WTC11 (cell line): ENCODE data around the gene GHSR. TPM values are rescaled to one million over a fixed set of nuclear protein-coding genes. Genes with fewer than 3 reads are reported as not detected.

Experiments
- ATAC-seq: fragments of 200-7000 bp; cut with Tn5 transposase; 2 replicates; pipeline ENCODE4 v1.10.0; 2021; ENCODE audit warnings: mild to moderate bottlenecking, moderate library complexity
- CTCF ChIA-PET: fragments of 300-600 bp; sonication (Branson Sonifier 250); formaldehyde crosslinking; loops from one replicate; lab custom pipeline; 2021; ENCODE audit warnings: antibody characterized with exemption; lab: Charles Lee
- POLR2A ChIA-PET: fragments of 350-600 bp; sonication (Branson Sonifier 250); formaldehyde crosslinking; loops from one replicate; lab custom pipeline; 2021; ENCODE audit warnings: antibody characterized with exemption; lab: Charles Lee
- DNase-seq: peaks from one replicate; pipeline ENCODE4 v3.0.0; 2021; ENCODE audit warnings: low spot score
- H3K27ac Mint-ChIP-seq: 2 replicates; pipeline ENCODE4 v1.8.0; 2021; ENCODE audit warnings: mixed read lengths
- H3K27me3 Mint-ChIP-seq: 2 replicates; pipeline ENCODE4 v1.8.0; 2021; ENCODE audit warnings: low read depth, mild to moderate bottlenecking, moderate library complexity, mixed read lengths
- H3K36me3 Mint-ChIP-seq: 2 replicates; pipeline ENCODE4 v1.8.0; 2021; ENCODE audit warnings: mixed read lengths
- H3K4me1 Mint-ChIP-seq: 2 replicates; pipeline ENCODE4 v1.8.0; 2022; ENCODE audit warnings: mixed read lengths
- H3K4me3 Mint-ChIP-seq: 2 replicates; pipeline ENCODE4 v1.8.0; 2021; ENCODE audit warnings: mild to moderate bottlenecking, moderate library complexity, mixed read lengths
- H3K9me3 Mint-ChIP-seq: 2 replicates; pipeline ENCODE4 v1.8.0; 2021; ENCODE audit warnings: mixed read lengths
- ATF2 ChIP-seq: sonication (generic); formaldehyde crosslinking; IDR thresholded peaks from 2 replicates; pipeline ENCODE4 v1.8.1; 2022; ENCODE audit warnings: low read depth, missing genetic modification reagents, borderline replicate concordance
- ATF3 ChIP-seq: sonication (generic); formaldehyde crosslinking; conservative IDR thresholded peaks from 2 replicates; pipeline ENCODE4 v1.8.1; 2022; ENCODE audit warnings: mild to moderate bottlenecking, missing genetic modification reagents
- CBFB ChIP-seq: sonication (generic); formaldehyde crosslinking; IDR thresholded peaks from 2 replicates; pipeline ENCODE4 v1.8.1; 2022; ENCODE audit warnings: mild to moderate bottlenecking, low read depth, missing genetic modification reagents
- CDX4 ChIP-seq: fragments of 250-450 bp; sonication (Bioruptor Pico); IDR thresholded peaks from 2 replicates; pipeline ENCODE4 v1.9.0; 2021; ENCODE audit warnings: moderate library complexity, mild to moderate bottlenecking, inconsistent platforms, borderline replicate concordance
- E2F5 ChIP-seq: sonication (generic); formaldehyde crosslinking; IDR thresholded peaks from 2 replicates; pipeline ENCODE4 v1.8.1; 2022; ENCODE audit warnings: mild to moderate bottlenecking, moderate library complexity, missing genetic modification reagents
- ESRRA ChIP-seq: sonication (generic); formaldehyde crosslinking; IDR thresholded peaks from 2 replicates; pipeline ENCODE4 v1.8.1; 2022; ENCODE audit warnings: mild to moderate bottlenecking, missing genetic modification reagents, borderline replicate concordance
- GABPB1 ChIP-seq: sonication (generic); formaldehyde crosslinking; IDR thresholded peaks from 2 replicates; pipeline ENCODE4 v1.8.1; 2023; ENCODE audit warnings: mild to moderate bottlenecking, missing genetic modification reagents
- GTF2I ChIP-seq: fragments of 250-450 bp; sonication (Bioruptor Pico); conservative IDR thresholded peaks from 2 replicates; pipeline ENCODE4 v1.4.0; 2021; ENCODE audit warnings: mild to moderate bottlenecking
- HMGA2 ChIP-seq: fragments of 250-450 bp; sonication (Bioruptor Pico); IDR thresholded peaks from 2 replicates; pipeline ENCODE4 v1.4.0; 2021; ENCODE audit warnings: mild to moderate bottlenecking, moderate library complexity
- IRF2 ChIP-seq: sonication (generic); formaldehyde crosslinking; IDR thresholded peaks from 2 replicates; pipeline ENCODE4 v1.8.0; 2022; ENCODE audit warnings: low read depth, missing genetic modification reagents, borderline replicate concordance
- JAZF1 ChIP-seq: fragments of 250-450 bp; sonication (Bioruptor Pico); IDR thresholded peaks from 2 replicates; pipeline ENCODE4 v1.9.0; 2021; ENCODE audit warnings: moderate library complexity, mild to moderate bottlenecking, inconsistent platforms
- JUN ChIP-seq: sonication (generic); formaldehyde crosslinking; IDR thresholded peaks from 2 replicates; pipeline ENCODE4 v1.8.0; 2023; ENCODE audit warnings: mild to moderate bottlenecking, missing genetic modification reagents
- MYBL2 ChIP-seq: sonication (generic); formaldehyde crosslinking; IDR thresholded peaks from 2 replicates; pipeline ENCODE4 v1.8.1; 2023; ENCODE audit warnings: mild to moderate bottlenecking, moderate library complexity, missing genetic modification reagents
- NFE2L1 ChIP-seq: sonication (generic); formaldehyde crosslinking; IDR thresholded peaks from 2 replicates; pipeline ENCODE4 v1.8.1; 2023; ENCODE audit warnings: missing genetic modification reagents
- SOX15 ChIP-seq: fragments of 250-450 bp; sonication (Bioruptor Pico); IDR thresholded peaks from 2 replicates; pipeline ENCODE4 v1.9.0; 2021; ENCODE audit warnings: mild to moderate bottlenecking
- SP1 ChIP-seq: sonication (generic); formaldehyde crosslinking; conservative IDR thresholded peaks from 2 replicates; pipeline ENCODE4 v1.8.1; 2022; ENCODE audit warnings: missing genetic modification reagents
- TEAD1 ChIP-seq: sonication (generic); formaldehyde crosslinking; IDR thresholded peaks from 2 replicates; pipeline ENCODE4 v1.8.0; 2022; ENCODE audit warnings: mild to moderate bottlenecking, missing genetic modification reagents
- TP53 ChIP-seq: sonication (generic); formaldehyde crosslinking; IDR thresholded peaks from 2 replicates; pipeline ENCODE4 v1.8.1; 2023; ENCODE audit warnings: mild to moderate bottlenecking, missing genetic modification reagents
- USF2 ChIP-seq: sonication (generic); formaldehyde crosslinking; IDR thresholded peaks from 2 replicates; pipeline ENCODE4 v1.8.1; 2023; ENCODE audit warnings: mild to moderate bottlenecking, missing genetic modification reagents, moderate library complexity
- ZNF138 ChIP-seq: sonication (generic); formaldehyde crosslinking; conservative IDR thresholded peaks from 2 replicates; pipeline ENCODE4 v1.8.1; 2022; ENCODE audit warnings: mild to moderate bottlenecking, moderate library complexity, missing genetic modification reagents
- ZNF263 ChIP-seq: sonication (generic); formaldehyde crosslinking; IDR thresholded peaks from 2 replicates; pipeline ENCODE4 v1.8.1; 2022; ENCODE audit warnings: low read depth, mild to moderate bottlenecking, moderate library complexity, missing genetic modification reagents
- ZNF281 ChIP-seq: sonication (generic); formaldehyde crosslinking; IDR thresholded peaks from 2 replicates; pipeline ENCODE4 v1.8.0; 2023; ENCODE audit warnings: mild to moderate bottlenecking, missing genetic modification reagents
- ZNF317 ChIP-seq: sonication (generic); formaldehyde crosslinking; IDR thresholded peaks from 2 replicates; pipeline ENCODE4 v1.8.1; 2023; ENCODE audit warnings: low read depth, mild to moderate bottlenecking, moderate library complexity, missing genetic modification reagents, borderline replicate concordance
- ZNF396 ChIP-seq: fragments of 250-450 bp; sonication (Bioruptor Pico); IDR thresholded peaks from 2 replicates; pipeline ENCODE4 v1.8.0; 2021; ENCODE audit warnings: mild to moderate bottlenecking, moderate library complexity, borderline replicate concordance
- ZNF532 ChIP-seq: fragments of 250-450 bp; sonication (Bioruptor Pico); IDR thresholded peaks from 2 replicates; pipeline ENCODE4 v1.9.0; 2021; ENCODE audit warnings: mild to moderate bottlenecking, borderline replicate concordance
- total RNA-seq: library from RNA; stranded (reverse); gene quantifications from 3 replicates; pipeline ENCODE4 v1.2.3, GENCODE V29; 2021

GHSR gene
- total RNA-seq, 1 experiment from 2014 or later, result not detected

GRCh38 chr3:172438186-172438585 is 10.1 kb downstream of the GHSR start:
- DNase-seq, result no peak
- Mint-ChIP-seq H3K36me3 (peaks cover 9% of the 10 kb centered on the region), H3K27me3 (peaks cover 3% of the 10 kb centered on the region; the same call in 1 of the 2 replicates), H3K27ac (no peak overlapping the region), H3K4me3 (no peak overlapping the region), H3K9me3 (peaks cover 19% of the 10 kb centered on the region), H3K4me1 (no peaks in the 10 kb centered on the region)
- CTCF ChIA-PET, result no interaction called here
- POLR2A ChIA-PET, result no interaction called here
- ATAC-seq, result no peak
- TF ChIP-seq ZNF317 (CRISPR knock-in tag), result no peak
- TF ChIP-seq ZNF532 (CRISPR knock-in tag), result no peak
- no peak for TF ChIP-seq ATF3 (CRISPR knock-in tag)
- TF ChIP-seq CDX4 (CRISPR knock-in tag), result no peak
- TF ChIP-seq E2F5, result no peak
- no peak for TF ChIP-seq ATF2 (CRISPR knock-in tag)
- no peak for TF ChIP-seq ZNF396 (CRISPR knock-in tag)
- no peak for TF ChIP-seq GABPB1
- TF ChIP-seq GTF2I (CRISPR knock-in tag), result no peak
- TF ChIP-seq NFE2L1 (CRISPR knock-in tag), result no peak
- no peak for TF ChIP-seq USF2 (CRISPR knock-in tag)
- no peak for TF ChIP-seq TP53 (CRISPR knock-in tag)
- TF ChIP-seq SP1 (CRISPR knock-in tag), result no peak
- no peak for TF ChIP-seq ESRRA
- no peak for TF ChIP-seq IRF2
- TF ChIP-seq ZNF138 (CRISPR knock-in tag), result no peak
- TF ChIP-seq HMGA2 (CRISPR knock-in tag), result no peak
- TF ChIP-seq JUN (CRISPR knock-in tag), result no peak

GRCh38 chr3:172437713-172438112 is 10.5 kb downstream of the GHSR start:
- ChIA-PET POLR2A (no interaction called here), CTCF (no interaction called here)
- Mint-ChIP-seq H3K4me1 (no peaks in the 10 kb centered on the region), H3K4me3 (no peak overlapping the region), H3K36me3 (peaks cover 13% of the 10 kb centered on the region), H3K27me3 (peaks cover 3% of the 10 kb centered on the region; the same call in 1 of the 2 replicates), H3K27ac (no peak overlapping the region), H3K9me3 (peaks cover 24% of the 10 kb centered on the region)
- no peak for ATAC-seq
- DNase-seq, result no peak
- TF ChIP-seq JAZF1 (CRISPR knock-in tag), result no peak
- no peak for TF ChIP-seq ZNF263 (CRISPR knock-in tag)
- TF ChIP-seq SOX15, result no peak
- TF ChIP-seq ZNF281 (CRISPR knock-in tag), result no peak
- no peak for TF ChIP-seq CBFB (CRISPR knock-in tag)
- no peak for TF ChIP-seq TEAD1 (CRISPR knock-in tag)
- TF ChIP-seq MYBL2 (CRISPR knock-in tag), result no peak
